ENCODE data around the gene ZNF397.

ZNF397 gene

DNA sequence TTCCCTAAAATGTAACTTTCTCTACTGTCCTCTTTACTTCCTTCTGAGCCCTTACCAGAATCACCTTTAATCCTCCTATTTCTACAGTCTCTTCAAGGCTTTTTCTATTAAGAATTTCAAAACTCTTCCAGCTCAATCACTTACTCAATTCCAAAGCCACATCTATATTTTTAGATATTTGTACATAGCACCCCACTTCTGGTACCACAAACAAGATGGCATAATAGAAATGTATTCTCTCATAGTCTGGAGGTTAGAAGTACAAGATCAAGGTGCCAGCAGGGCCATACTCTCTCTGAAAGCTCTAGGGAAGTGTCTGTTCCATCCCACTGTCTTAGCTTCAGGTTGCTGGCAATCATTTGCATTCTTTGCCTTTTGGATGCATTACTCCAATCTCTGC, 38.1 kb downstream of the ZNF397 start:
- H3K4me1 ChIP-seq, result peaks cover 0 to 12% (median 0%) of the 10 kb centered on the region in 10 experiments; a peak in 5 of 20 replicates
- peaks cover 12 to 71% (median 27%) of the 10 kb centered on the region in 11 experiments; a peak in 21 of 22 replicates for H3K36me3 ChIP-seq
- H3K4me3 ChIP-seq, result no peak overlapping the region
- no peaks in the 10 kb centered on the region for H3K27me3 ChIP-seq
- TF ChIP-seq Cebpa-rat (IDR thresholded peaks at IDR 0.05), result no peak
- H3K9me3 ChIP-seq (replicated peaks in 1 of 11), result peaks cover 52 to 95% (median 71%) of the 10 kb centered on the region in 11 experiments
- H4K20me1 ChIP-seq, result no peaks in the 10 kb centered on the region
- no peak overlapping the region for H3K9ac ChIP-seq
- no peak overlapping the region for H3K27ac ChIP-seq
- H3K4me2 ChIP-seq, result no peak overlapping the region

GRCh38 chr18:35282353-35282752, 41.5 kb downstream of the ZNF397 start:
- H3K4me3 ChIP-seq, result no peak overlapping the region
- no peaks in the 10 kb centered on the region for H4K20me1 ChIP-seq
- no peak for TF ChIP-seq Cebpa-rat (IDR thresholded peaks at IDR 0.05)
- H3K4me1 ChIP-seq, result peaks cover 0 to 12% (median 0%) of the 10 kb centered on the region in 10 experiments; a peak in 5 of 20 replicates
- H3K27me3 ChIP-seq, result no peaks in the 10 kb centered on the region
- H3K9me3 ChIP-seq (replicated peaks in 1 of 11), result peaks cover 59 to 92% (median 71%) of the 10 kb centered on the region in 11 experiments
- no peak overlapping the region for H3K27ac ChIP-seq
- H3K9ac ChIP-seq, result no peak overlapping the region
- peaks cover 23 to 56% (median 35%) of the 10 kb centered on the region in 11 experiments for H3K36me3 ChIP-seq
- peak overlapping the region in 1 of 11 experiments; percentile 44; a peak in 2 of 22 replicates for H3K4me2 ChIP-seq

GRCh38 chr18:35283923-35284794, 43.3 kb downstream of the ZNF397 start:
- TF ChIP-seq Cebpa-rat (IDR thresholded peaks at IDR 0.05), result no peak
- peaks cover 3 to 15% (median 4%) of the 10 kb centered on the region in 10 experiments for H3K4me1 ChIP-seq
- no peak overlapping the region for H3K27ac ChIP-seq
- H3K4me3 ChIP-seq, result peak overlapping the region in 7 of 10 experiments; percentile 11 to 29 (median 19); a peak in 6 of 20 replicates
- H4K20me1 ChIP-seq, result no peaks in the 10 kb centered on the region
- H3K27me3 ChIP-seq, result no peaks in the 10 kb centered on the region
- peaks cover 22 to 45% (median 33%) of the 10 kb centered on the region in 11 experiments for H3K36me3 ChIP-seq
- H3K9ac ChIP-seq, result no peak overlapping the region
- peaks cover 56 to 82% (median 68%) of the 10 kb centered on the region in 11 experiments for H3K9me3 ChIP-seq (replicated peaks in 1 of 11)
- H3K4me2 ChIP-seq, result no peak overlapping the region

GRCh38 chr18:35284841-35285240, 44.0 kb downstream of the ZNF397 start:
- Histone ChIP-seq H3K9ac (no peak overlapping the region), H4K20me1 (no peaks in the 10 kb centered on the region), H3K4me1 (peaks cover 8 to 19% (median 9%) of the 10 kb centered on the region in 10 experiments), H3K36me3 (peaks cover 22 to 39% (median 29%) of the 10 kb centered on the region in 11 experiments), H3K4me2 (no peak overlapping the region), H3K4me3 (peak overlapping the region in 4 of 10 experiments; percentile 11 to 29 (median 22); a peak in 3 of 20 replicates), H3K9me3 (replicated peaks in 1 of 11) (peaks cover 51 to 75% (median 61%) of the 10 kb centered on the region in 11 experiments), H3K27me3 (no peaks in the 10 kb centered on the region), H3K27ac (no peak overlapping the region)
- TF ChIP-seq Cebpa-rat (IDR thresholded peaks at IDR 0.05), result no peak

- peaks cover 36 to 50% (median 41%) of the 10 kb centered on the region in 11 experiments for H3K9me3 ChIP-seq (replicated peaks in 1 of 11)
- TF ChIP-seq Cebpa-rat (IDR thresholded peaks at IDR 0.05), result no peak
Measured at GRCh38 chr18:35289293-35289692, 48.5 kb downstream of the ZNF397 start.

GRCh38 chr18:35289727-35290093, 48.9 kb downstream of the ZNF397 start:
- Histone ChIP-seq H3K9ac (peak overlapping the region; percentile 86 to 94 (median 91)), H3K9me3 (replicated peaks in 1 of 11) (peaks cover 36 to 49% (median 41%) of the 10 kb centered on the region in 11 experiments)
- TF ChIP-seq Cebpa-rat (IDR thresholded peaks at IDR 0.05), result no peak

More at GRCh38 chr18:35289293-35289692, 48.5 kb downstream of the ZNF397 start:
- Histone ChIP-seq H3K36me3 (peaks cover 28 to 40% (median 33%) of the 10 kb centered on the region in 11 experiments), H3K27me3 (no peaks in the 10 kb centered on the region), H3K4me1 (peaks cover 23 to 29% (median 25%) of the 10 kb centered on the region in 10 experiments), H4K20me1 (peaks cover 0 to 3% (median 0%) of the 10 kb centered on the region in 11 experiments; a peak in 1 of 22 replicates), H3K4me3 (peak overlapping the region; percentile 76 to 85 (median 80)), H3K9ac (peak overlapping the region; percentile 86 to 94 (median 91)), H3K4me2 (peak overlapping the region; percentile 78 to 97 (median 89)), H3K27ac (peak overlapping the region; percentile 72 to 93 (median 87))

GRCh38 chr18:35290094-35290735, 49.4 kb downstream of the ZNF397 start, which contains the start of gene ZSCAN30:
ZSCAN30 (minus strand) TSS chr18:35290229; CDS start chr18:35264352, 25,877 bp downstream.
- Histone ChIP-seq H4K20me1 (peaks cover 0 to 3% (median 0%) of the 10 kb centered on the region in 11 experiments; a peak in 1 of 22 replicates), H3K9ac (peak within 1 kb of the TSS; percentile 86 to 94 (median 91)), H3K27ac (peak within 1 kb of the TSS; percentile 72 to 93 (median 87)), H3K4me1 (peaks cover 23 to 29% (median 25%) of the 10 kb centered on the region in 10 experiments), H3K9me3 (replicated peaks in 1 of 11) (peaks cover 36 to 49% (median 41%) of the 10 kb centered on the region in 11 experiments), H3K4me2 (peak within 1 kb of the TSS; percentile 83 to 97 (median 92)), H3K4me3 (peak within 1 kb of the TSS; percentile 76 to 85 (median 80)), H3K36me3 (peaks cover 30 to 42% (median 35%) of the 10 kb centered on the region in 11 experiments), H3K27me3 (no peaks in the 10 kb centered on the region)
- TF ChIP-seq Cebpa-rat (IDR thresholded peaks at IDR 0.05), result no peak

More at GRCh38 chr18:35289727-35290093, 48.9 kb downstream of the ZNF397 start:
- Histone ChIP-seq H3K4me1 (peaks cover 23 to 29% (median 25%) of the 10 kb centered on the region in 10 experiments), H3K36me3 (peaks cover 28 to 40% (median 33%) of the 10 kb centered on the region in 11 experiments), H3K27ac (peak overlapping the region; percentile 72 to 93 (median 87)), H3K4me3 (peak overlapping the region; percentile 76 to 85 (median 80)), H3K27me3 (no peaks in the 10 kb centered on the region), H4K20me1 (peaks cover 0 to 3% (median 0%) of the 10 kb centered on the region in 11 experiments; a peak in 1 of 22 replicates), H3K4me2 (peak overlapping the region; percentile 78 to 97 (median 89))

DNA sequence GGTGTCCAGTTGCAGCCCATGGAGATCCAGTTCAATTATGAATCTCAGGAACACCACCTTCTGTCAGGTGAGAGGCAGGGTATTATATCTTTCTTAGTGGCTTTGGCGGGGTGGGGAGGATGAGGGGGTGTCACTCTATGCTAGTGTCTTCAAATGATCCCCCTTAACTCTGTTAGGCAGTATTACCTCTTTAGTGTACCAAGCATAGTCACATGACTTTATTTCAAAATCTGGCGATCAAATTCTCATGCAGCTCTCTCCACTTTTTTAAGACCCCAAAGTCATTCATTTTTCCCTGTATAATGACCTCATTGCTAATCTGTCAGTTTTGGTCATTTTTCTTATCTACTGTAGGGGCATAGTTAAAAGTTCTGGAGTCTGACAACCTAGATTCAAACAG, 50.3 kb downstream of the ZNF397 start:
- peak overlapping the region in 9 of 11 experiments; percentile 72 to 93 (median 87); a peak in 14 of 22 replicates for H3K27ac ChIP-seq
- peaks cover 34 to 51% (median 42%) of the 10 kb centered on the region in 11 experiments; a peak in 21 of 22 replicates for H3K9me3 ChIP-seq (replicated peaks in 1 of 11)
- peak overlapping the region; percentile 76 to 85 (median 80) for H3K4me3 ChIP-seq
- H3K27me3 ChIP-seq, result no peaks in the 10 kb centered on the region
- H3K36me3 ChIP-seq, result peaks cover 40 to 51% (median 45%) of the 10 kb centered on the region in 11 experiments
- H3K4me1 ChIP-seq, result peaks cover 23 to 29% (median 25%) of the 10 kb centered on the region in 10 experiments
- peaks cover 0 to 3% (median 0%) of the 10 kb centered on the region in 11 experiments; a peak in 1 of 22 replicates for H4K20me1 ChIP-seq
- TF ChIP-seq Cebpa-rat (IDR thresholded peaks at IDR 0.05), result no peak
- peak overlapping the region; percentile 86 to 94 (median 91) for H3K9ac ChIP-seq
- peak overlapping the region; percentile 83 to 97 (median 90) for H3K4me2 ChIP-seq

All from BLaER1 treated with 17β-estradiol and CSF1 and Interleukin-3, amounts not matched to agents 10 nM and 100 nM (cell line).